GM21529 (cell line): ENCODE data around the gene TNRC18.
"Not testable (repeated sequence)": the region's sequence is repeated elsewhere in the genome, so short reads cannot be mapped to it uniquely, and the experiment has no call there.

ENCODE experiments used
- ATAC-seq: cut with Tn5 transposase; IDR thresholded peaks from one replicate; pipeline ENCODE4 v1.9.1; 2021; ENCODE audit not compliant: unreplicated experiment

The TNRC18 gene

GRCh38 chr7:5324961-5325360, 98.7 kb downstream of the TNRC18 start:
- no peak for ATAC-seq

- not testable (repeated sequence) for ATAC-seq
Measured at GRCh38 chr7:5323800-5324781, 99.5 kb downstream of the TNRC18 start.

DNA sequence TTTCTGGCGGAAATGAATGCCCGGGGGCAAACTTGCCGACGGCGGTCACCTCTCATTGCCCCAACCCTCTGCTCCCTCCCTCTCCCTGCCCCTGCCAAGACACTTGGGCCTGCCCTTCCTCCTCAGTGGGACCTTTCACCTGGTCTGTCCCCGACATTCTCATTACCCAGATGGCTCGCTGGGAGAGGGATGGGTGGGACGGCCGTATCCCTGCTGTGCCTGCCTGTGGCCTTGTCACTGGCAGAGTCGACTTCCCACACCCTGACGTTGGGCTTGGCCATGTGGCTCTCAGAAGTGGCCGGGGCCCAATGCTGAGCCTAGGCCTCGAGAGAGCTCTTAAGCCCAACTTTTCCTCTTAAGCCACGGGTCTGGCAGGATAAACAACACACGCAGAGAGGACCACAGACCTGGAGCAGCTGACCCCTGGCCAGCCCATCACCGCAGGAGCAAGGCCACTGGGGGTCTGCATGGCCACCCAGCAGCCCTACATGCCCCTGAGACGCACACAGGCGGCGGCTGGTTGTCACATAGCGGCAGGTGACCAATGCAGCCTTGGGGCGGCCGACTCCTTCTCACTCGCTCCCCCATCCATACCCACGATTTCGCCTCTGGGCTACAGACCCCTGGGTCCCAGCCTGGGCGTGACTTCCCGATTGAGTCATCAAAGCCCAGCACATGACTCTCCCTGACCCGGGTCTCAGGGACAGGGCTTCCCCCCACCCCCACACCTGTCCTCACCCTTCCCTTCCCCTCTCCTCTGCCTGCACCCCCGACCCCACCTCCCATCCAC, 100.8 kb downstream of the TNRC18 start:
- ATAC-seq, result no peak

GRCh38 chr7:5320802-5321396, 102.7 kb downstream of the TNRC18 start:
- no peak for ATAC-seq

DNA sequence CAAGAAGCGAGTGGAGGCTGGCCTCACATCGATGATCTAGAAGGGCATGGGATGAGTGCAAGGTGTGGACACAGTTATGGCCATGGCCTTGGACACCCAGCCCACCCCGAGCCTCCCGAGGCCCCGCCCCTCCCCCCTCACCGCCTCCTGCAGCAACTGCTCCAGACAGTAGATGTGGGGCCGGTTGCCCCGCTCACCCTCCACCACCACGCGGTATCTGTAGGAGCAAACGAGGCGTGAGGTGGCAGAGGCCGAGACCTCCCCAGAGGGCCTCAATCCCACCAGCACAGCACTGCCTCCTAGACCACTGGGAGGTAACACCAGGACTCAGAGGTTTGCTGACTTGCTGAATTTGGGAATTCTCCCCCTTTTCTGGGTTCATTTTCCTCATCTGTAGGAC, 103.2 kb downstream of the TNRC18 start:
- no peak for ATAC-seq

- ATAC-seq, result not testable (repeated sequence)
Measured at GRCh38 chr7:5318613-5319012, 105.0 kb downstream of the TNRC18 start.

- no peak for ATAC-seq
Measured at GRCh38 chr7:5315761-5316160, 107.9 kb downstream of the TNRC18 start.

- ATAC-seq, result no peak
Measured at GRCh38 chr7:5314864-5315263, 108.8 kb downstream of the TNRC18 start.

- ATAC-seq, result not testable (repeated sequence)
Measured at GRCh38 chr7:5313076-5313885, 110.4 kb downstream of the TNRC18 start.

DNA sequence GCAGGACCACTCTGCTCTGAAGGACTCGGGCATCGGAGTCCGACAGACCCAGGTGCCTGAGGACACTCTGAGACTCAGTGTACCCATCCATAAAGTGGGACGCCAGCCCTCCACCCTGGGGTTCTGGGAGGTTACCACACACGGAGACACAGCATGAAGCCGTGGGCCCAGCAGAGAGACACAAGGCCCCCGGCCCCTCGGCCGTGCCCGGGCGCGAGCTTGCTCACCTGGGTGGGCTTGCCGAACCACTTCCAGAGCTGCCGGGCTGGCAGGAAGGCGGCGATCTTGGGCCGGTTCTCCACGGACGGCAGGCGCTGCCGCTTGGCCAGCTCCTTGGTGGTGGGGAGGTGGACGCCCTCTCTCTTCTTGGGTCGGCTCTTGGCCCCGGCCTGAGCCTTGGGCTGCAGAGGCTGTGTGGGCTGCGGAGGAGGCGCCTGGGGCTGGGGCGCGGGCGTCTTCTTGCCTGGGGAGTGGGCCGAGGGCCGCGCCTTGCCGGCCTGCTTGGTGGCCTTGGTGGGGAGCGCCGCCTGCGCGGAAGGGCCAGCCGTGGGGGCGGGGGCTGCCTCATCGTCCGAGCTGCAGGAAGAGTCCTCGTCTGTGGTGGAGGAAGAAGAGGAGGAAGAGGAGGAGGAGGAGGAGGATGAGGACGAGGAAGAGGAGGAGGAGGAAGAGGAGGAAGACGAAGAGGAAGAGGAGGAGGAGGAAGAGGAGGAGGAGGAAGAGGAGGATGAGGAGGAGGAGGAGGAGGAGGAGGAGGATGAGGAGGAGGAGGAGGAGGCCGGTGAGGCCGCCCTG, 111.2 kb downstream of the TNRC18 start:
- not testable (repeated sequence) for ATAC-seq

GRCh38 chr7:5310822-5311405, 112.7 kb downstream of the TNRC18 start:
- ATAC-seq, result no peak

GRCh38 chr7:5309146-5309545, 114.5 kb downstream of the TNRC18 start:
- ATAC-seq, result no peak

- not testable (repeated sequence) for ATAC-seq
Measured at GRCh38 chr7:5307221-5308142, 116.2 kb downstream of the TNRC18 start.

- not testable (repeated sequence) for ATAC-seq
Measured at GRCh38 chr7:5305050-5305449, 118.6 kb downstream of the TNRC18 start.

- no peak for ATAC-seq
Measured at GRCh38 chr7:5303591-5304505, 119.8 kb downstream of the TNRC18 start.

DNA sequence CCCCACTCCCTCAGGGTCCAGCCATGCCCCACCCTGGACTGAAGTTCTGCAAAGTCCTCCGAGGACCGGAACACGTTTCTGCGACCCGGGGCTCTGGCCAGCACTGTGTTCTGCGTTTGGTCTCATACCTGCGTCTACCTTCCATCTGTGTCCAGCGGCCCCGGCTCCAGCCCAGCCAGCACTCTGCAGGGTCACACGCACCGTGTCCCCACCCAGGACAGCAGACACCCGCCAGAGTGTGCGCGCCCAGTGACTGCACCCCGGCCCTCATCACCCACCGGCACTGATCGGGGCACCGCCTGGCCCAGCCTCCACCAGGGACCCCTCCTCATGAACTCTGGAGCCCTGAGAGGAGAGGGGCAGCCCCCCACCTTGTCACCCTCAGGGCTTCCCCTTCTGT, 120.6 kb downstream of the TNRC18 start:
- no peak for ATAC-seq

DNA sequence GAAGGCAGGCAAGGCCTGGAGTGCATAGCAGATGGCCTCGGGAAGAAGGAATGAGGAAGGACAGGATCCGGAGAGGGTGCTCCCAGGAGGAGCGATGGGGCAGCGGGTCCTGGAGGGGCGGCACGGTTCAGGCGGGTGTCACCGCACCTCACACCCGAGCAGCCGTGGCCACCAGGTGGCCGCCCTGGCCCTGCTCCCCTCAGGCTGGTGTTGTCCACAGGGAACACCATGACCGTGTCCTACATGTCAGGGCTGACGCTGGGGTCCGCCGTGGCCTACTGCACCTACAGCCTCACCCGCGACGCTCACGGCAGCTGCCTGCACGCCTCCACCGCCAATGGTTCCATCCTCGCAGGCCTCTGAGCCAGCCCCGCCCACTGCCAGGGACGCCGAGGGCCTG, 121.1 kb downstream of the TNRC18 start:
- ATAC-seq, result no peak
